ENCODE data around the gene ARFRP1. TPM values are rescaled to one million over a fixed set of nuclear protein-coding genes. Genes with fewer than 3 reads are reported as not detected.

ARFRP1 gene
- total and polyA plus RNA-seq, 2 of the 13 experiments (the other 11 are each of a cell fraction or from before 2014, with no cell fraction given) = 32.0 to 51.1 TPM

DNA sequence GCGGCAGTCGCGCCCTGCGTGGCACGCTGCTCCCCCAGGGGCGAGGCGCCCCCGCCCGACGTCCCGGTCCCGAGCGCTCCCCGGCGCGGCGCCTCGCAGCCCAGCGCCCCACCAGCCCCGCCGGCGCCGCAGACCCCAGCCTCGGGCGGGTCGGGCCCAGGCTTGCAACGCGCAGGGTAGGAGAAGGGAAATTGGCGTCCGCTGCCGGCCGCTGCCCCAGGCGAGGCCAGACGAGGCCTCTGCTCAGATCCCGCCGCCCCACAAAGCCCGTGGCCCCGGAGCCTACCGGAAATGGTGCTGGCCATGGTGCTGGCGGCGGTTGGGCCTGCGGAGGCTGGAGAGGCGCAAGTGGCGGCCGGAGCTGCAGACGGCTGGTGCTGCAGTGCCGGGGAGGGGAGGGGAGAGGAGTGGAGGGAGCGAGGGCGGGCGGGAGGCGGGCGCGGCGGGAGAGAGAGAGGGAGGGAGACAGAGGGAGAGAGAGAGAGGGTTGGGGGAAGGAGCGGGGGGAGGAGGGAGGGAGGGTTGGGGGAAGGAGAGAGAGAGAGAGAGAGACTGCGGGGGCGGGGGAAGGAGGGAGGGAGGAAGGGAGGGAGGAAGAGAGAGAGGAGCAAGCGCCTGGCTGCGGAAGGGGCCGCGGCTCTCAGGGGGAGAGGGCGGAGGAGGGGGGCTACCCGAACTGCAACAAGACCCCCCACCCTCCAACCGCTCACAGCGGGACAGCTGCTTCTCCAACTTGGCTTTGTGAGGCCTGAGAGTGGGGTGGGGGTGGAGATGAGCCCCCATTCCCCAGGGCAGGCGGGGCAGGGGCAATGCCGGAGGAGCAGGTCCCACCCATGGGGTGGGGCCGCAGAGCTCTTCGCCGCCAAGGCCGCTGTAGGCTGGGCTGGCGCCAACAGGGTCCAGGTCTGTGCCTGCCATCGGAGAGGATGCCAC, 54.5 kb downstream of the ARFRP1 start, which contains the start of gene STMN3 (continued):
- TF ChIP-seq, protein P1, sequence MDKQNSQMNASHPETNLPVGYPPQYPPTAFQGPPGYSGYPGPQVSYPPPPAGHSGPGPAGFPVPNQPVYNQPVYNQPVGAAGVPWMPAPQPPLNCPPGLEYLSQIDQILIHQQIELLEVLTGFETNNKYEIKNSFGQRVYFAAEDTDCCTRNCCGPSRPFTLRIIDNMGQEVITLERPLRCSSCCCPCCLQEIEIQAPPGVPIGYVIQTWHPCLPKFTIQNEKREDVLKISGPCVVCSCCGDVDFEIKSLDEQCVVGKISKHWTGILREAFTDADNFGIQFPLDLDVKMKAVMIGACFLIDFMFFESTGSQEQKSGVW (CRISPR knock-in tag; IDR thresholded peaks at IDR 0.05; ENCODE audit: borderline replicate concordance) = 0 out of 2 replicates have a peak, but pooled peaks have one; percentile 69
- peak; percentile 99 for TF ChIP-seq ARNT2 (CRISPR knock-in tag; IDR thresholded peaks at IDR 0.05; ENCODE audit: low read depth)
- TF ChIP-seq ZNF225 (CRISPR knock-in tag; IDR thresholded peaks at IDR 0.05) = peak; percentile 95; the same call in 1 of the 2 replicates
- peak; percentile 58 for TF ChIP-seq GFI1 (CRISPR knock-in tag; IDR thresholded peaks at IDR 0.05; ENCODE audit: borderline replicate concordance)
- no peak for TF ChIP-seq ATM (IDR thresholded peaks at IDR 0.05; ENCODE audit: borderline replicate concordance)
- peak; percentile 75 for TF ChIP-seq TAF1 (CRISPR knock-in tag; IDR thresholded peaks at IDR 0.05)
- TF ChIP-seq KAT2B (IDR thresholded peaks at IDR 0.05; ENCODE audit: borderline replicate concordance, low read depth, low read length) = no peak
- TF ChIP-seq MAFF (IDR thresholded peaks at IDR 0.05; ENCODE audit: low read depth, low read length) = no peak
- TF ChIP-seq, protein P2, sequence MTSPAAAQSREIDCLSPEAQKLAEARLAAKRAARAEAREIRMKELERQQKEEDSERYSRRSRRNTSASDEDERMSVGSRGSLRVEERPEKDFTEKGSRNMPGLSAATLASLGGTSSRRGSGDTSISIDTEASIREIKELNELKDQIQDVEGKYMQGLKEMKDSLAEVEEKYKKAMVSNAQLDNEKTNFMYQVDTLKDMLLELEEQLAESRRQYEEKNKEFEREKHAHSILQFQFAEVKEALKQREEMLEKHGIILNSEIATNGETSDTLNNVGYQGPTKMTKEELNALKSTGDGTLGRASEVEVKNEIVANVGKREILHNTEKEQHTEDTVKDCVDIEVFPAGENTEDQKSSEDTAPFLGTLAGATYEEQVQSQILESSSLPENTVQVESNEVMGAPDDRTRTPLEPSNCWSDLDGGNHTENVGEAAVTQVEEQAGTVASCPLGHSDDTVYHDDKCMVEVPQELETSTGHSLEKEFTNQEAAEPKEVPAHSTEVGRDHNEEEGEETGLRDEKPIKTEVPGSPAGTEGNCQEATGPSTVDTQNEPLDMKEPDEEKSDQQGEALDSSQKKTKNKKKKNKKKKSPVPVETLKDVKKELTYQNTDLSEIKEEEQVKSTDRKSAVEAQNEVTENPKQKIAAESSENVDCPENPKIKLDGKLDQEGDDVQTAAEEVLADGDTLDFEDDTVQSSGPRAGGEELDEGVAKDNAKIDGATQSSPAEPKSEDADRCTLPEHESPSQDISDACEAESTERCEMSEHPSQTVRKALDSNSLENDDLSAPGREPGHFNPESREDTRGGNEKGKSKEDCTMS (CRISPR knock-in tag; conservative IDR thresholded peaks at IDR 0.05) = peak; percentile 97
- TF ChIP-seq, protein P3, sequence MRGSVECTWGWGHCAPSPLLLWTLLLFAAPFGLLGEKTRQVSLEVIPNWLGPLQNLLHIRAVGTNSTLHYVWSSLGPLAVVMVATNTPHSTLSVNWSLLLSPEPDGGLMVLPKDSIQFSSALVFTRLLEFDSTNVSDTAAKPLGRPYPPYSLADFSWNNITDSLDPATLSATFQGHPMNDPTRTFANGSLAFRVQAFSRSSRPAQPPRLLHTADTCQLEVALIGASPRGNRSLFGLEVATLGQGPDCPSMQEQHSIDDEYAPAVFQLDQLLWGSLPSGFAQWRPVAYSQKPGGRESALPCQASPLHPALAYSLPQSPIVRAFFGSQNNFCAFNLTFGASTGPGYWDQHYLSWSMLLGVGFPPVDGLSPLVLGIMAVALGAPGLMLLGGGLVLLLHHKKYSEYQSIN (CRISPR knock-in tag; IDR thresholded peaks at IDR 0.05; ENCODE audit: borderline replicate concordance) = no peak
- TF ChIP-seq BCL6 (CRISPR knock-in tag; IDR thresholded peaks at IDR 0.05) = peak; percentile 89
- peak; percentile 96; the same call in 1 of the 2 replicates for TF ChIP-seq TOE1 (CRISPR knock-in tag; IDR thresholded peaks at IDR 0.05)
- TF ChIP-seq TOPORS (CRISPR knock-in tag; IDR thresholded peaks at IDR 0.05) = 0 out of 2 replicates have a peak, but pooled peaks have one; percentile 90
- TF ChIP-seq, protein P4, sequence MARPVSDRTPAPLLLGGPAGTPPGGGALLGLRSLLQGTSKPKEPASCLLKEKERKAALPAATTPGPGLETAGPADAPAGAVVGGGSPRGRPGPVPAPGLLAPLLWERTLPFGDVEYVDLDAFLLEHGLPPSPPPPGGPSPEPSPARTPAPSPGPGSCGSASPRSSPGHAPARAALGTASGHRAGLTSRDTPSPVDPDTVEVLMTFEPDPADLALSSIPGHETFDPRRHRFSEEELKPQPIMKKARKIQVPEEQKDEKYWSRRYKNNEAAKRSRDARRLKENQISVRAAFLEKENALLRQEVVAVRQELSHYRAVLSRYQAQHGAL (CRISPR knock-in tag; IDR thresholded peaks at IDR 0.05; ENCODE audit: not compliant biosample characterization) = peak; percentile 98
- peak; percentile 98 for TF ChIP-seq ATF7-NPFF (CRISPR knock-in tag; IDR thresholded peaks at IDR 0.05; ENCODE audit: low read depth)
- peak; percentile 96 for TF ChIP-seq NR3C1 (CRISPR knock-in tag; IDR thresholded peaks at IDR 0.05)
- TF ChIP-seq, protein P5, sequence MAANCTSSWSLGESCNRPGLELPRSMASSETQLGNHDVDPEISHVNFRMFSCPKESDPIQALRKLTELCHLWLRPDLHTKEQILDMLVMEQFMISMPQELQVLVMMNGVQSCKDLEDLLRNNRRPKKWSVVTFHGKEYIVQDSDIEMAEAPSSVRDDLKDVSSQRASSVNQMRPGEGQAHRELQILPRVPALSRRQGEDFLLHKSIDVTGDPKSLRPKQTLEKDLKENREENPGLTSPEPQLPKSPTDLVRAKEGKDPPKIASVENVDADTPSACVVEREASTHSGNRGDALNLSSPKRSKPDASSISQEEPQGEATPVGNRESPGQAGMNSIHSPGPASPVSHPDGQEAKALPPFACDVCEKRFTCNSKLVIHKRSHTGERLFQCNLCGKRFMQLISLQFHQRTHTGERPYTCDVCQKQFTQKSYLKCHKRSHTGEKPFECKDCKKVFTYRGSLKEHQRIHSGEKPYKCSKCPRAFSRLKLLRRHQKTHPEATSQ (CRISPR knock-in tag; IDR thresholded peaks at IDR 0.05; ENCODE audit: borderline replicate concordance) = 0 out of 2 replicates have a peak, but pooled peaks have one; percentile 62
- peak; percentile 100 for TF ChIP-seq ZMAT3 (CRISPR knock-in tag; conservative IDR thresholded peaks at IDR 0.05)
- TF ChIP-seq IKZF4 (CRISPR knock-in tag; IDR thresholded peaks at IDR 0.05; ENCODE audit: borderline replicate concordance, low read depth, not compliant biosample characterization) = peak; percentile 99
- TF ChIP-seq CAMTA2 (CRISPR knock-in tag; IDR thresholded peaks at IDR 0.05; ENCODE audit: borderline replicate concordance) = peak; percentile 22; the same call in 1 of the 2 replicates
- peak; percentile 98 for TF ChIP-seq NKX3-1 (CRISPR knock-in tag; IDR thresholded peaks at IDR 0.05)
- TF ChIP-seq PHB2 (IDR thresholded peaks at IDR 0.05; ENCODE audit: partially characterized antibody) = no peak
